ENCODE data around the gene METTL21A. TPM values are rescaled to one million over a fixed set of nuclear protein-coding genes. Genes with fewer than 3 reads are reported as not detected.

METTL21A gene
- 11.3 and 11.5 TPM in 2 replicates for total RNA-seq

DNA sequence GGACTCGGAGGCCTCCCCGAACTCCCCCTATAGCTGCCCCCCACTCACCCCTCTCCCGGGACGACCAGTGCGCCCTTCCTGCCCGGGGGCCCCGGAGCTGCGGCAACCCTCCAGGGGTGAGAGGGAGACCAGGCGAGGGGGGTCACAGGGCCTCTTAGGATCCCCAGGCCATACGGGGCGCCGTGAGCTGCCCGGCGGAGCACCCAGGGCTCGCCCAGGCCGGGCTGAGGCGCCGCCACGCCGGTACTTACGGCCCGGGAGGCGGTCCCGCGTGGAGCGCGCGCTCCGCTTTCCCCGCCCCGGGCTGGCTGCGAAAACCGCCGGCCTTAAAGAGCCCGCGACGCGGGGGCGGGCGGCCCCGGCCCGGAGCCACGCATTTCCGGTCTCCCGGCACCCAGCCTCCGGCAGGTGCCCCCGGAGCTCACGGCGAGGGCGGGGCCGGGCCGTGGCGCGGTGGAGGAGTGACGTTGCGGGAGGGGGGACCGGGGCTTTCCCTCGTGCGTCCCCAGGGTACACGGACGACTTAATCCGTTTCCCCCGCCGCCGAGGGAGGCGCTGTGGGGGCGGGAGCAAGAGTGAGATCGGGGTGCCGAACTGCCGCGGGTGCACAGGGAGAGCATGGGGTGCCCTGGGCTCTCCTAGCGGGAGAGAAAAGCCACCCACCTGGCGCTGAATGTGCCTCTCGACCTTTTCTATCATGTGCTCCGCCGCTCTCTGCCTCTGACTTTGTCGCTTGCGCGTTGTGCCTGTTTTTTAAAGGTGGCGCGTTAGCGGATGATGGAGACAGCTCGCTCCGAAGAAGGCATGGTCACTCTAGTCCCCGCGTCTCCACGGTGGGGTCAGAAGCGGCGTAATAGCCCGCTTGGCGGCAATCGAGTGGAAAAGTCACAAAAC lies at the start of gene METTL21A:
TSS of gene METTL21A (minus strand) at position 381 of the 894 bp plus-strand sequence. CDS start 1,019 bp downstream, outside the sequence.

Other genes with a start within 250 kb of the METTL21A start
- gene CREB1, start 95.4 kb downstream of the METTL21A start, total RNA-seq = 44.0 and 47.4 TPM in 2 replicates
- 10.0 and 11.6 TPM in 2 replicates for gene CCNYL1, start 86.2 kb upstream of the METTL21A start, total RNA-seq
- 0.44 and 0.87 TPM in 2 replicates for gene FZD5, start 144.5 kb upstream of the METTL21A start, total RNA-seq

Measured in uterine smooth muscle cell (primary cell).